GM21423 (cell line): ENCODE data around the gene MPP1.

ENCODE experiments used
- ATAC-seq: cut with Tn5 transposase; IDR thresholded peaks from one replicate; pipeline ENCODE4 v1.9.1; 2021; ENCODE audit warnings: mild to moderate bottlenecking, moderate library complexity; ENCODE audit not compliant: unreplicated experiment

MPP1 gene

DNA sequence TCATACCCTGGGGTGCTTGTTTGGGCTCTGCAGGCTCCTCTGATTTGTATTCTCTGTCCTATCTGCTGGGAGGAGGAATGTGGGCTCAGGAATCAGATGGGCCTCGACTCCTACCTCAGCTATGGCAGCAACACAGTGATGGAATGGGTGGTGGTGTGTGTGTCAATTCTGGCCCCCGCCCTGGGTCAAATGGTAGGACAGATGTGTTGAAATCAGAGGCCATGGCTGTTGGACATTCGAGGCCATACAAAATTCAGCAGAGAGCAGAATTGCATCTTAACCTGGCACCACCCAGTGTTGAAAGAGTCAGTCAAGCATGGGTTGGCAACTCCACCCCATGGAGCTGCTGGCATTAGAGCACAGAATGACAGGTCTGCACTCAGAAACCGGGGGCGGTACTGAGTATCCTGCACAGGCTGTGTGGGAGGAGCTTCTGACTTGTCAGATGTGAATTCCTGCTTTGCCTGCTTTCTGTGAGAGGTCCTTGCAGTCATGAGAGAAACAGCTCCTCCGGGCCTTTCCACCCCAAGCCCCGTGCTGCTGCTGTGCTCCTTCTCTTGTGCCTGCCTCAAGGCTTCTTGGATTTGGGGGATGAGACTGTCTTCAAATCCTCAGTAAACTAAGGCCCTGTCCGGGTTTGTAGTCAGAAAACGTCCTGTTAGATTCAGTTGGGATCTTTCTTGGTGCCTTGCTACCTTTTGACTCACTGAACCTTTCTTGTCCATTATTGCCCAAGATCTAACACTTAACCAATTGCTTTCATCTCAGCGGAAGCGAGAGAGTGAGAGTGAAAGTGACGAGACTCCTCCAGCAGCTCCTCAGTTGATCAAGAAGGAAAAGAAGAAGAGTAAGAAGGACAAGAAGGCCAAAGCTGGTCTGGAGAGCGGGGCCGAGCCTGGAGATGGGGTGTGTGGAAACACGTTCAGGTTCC is 29.6 kb downstream of the MPP1 start:
- no peak for ATAC-seq

DNA sequence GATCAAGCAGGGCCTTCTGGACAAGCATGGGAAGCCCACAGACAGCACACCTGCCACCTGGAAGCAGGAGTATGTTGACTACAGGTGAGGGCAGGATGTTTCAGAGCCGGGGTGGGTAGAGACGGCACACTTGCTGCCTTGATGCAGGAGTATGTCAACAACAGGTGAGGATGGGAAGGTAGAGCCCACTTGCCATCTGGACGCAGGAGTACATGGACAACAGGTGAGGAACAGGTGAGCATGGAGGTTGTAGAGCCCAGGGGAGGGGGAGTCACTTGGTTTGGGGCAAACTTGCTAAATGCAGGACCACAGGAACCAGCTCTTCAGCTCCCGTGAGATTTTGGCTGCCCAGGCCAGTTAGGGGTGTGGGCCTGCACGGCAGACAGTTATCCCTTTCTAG is 30.7 kb downstream of the MPP1 start:
- ATAC-seq: no peak

DNA sequence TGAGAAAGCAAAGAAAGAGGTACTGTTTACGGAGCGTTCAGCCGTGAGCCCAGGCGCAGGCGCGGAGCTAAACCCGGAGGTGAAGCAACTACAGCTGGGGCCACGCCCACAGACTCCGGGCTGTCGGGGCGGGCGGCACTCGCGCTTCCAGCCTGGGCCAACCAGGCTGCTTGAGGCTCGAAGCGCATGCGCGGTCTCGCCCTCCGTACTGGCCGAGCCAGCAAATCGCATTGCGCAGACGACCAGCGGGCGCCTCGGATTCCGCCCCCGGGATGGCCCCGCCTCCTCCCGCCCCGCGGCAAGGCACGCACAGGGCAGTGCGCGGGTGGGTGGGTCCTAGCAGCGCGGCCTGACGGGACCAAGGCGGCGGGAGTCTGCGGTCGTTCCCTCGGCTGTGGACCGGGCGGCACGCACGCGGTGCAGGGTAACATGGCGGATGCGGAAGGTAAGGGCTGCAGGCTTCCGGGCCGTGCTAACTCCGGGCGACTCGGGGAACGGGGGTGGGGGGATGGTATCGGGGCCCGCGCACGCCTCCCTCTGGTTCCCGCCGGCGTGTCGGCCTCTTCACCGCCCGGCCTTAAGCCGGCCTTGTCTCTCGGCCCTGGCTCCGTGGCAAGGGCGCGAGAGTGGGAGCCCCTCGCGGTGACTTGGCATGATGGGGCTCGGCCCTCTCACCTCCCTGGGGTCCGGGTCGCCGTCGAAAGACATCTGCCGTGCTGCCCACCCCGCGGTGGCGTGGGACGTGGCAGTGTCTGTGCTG is 42.6 kb downstream of the MPP1 start, which contains the start of gene DKC1:
TSS of gene DKC1 (plus strand) at position 328 of the 760 bp plus-strand sequence. CDS start at position 430, 102 bp downstream.
- ATAC-seq: peak; percentile 91

DNA sequence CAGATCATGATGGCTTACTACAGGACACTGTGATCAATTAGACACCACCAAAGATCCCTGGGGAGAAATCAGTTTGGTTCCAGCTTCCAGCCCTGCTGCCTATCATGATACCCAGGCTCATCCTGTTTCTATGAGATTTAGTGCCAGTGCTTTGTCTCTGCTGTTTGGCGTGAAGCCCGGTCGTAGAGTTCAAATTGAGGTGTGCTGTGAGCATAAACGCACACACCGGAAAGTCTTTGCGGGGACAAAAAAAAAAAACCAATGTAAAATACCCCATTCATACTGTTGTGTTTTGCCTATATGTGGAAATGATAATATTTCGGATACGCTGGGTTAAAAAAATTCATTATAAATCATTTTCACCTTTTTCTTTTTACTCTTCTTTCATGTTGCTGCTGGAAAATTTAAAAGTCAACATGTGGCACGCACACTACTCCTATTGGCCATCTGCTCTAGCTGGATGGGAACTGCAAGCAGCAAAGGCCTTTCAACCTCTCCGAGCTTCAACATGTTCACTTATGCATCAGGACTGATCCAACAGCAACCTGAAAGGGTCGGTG is 43.2 kb downstream of the MPP1 start:
- no peak for ATAC-seq

DNA sequence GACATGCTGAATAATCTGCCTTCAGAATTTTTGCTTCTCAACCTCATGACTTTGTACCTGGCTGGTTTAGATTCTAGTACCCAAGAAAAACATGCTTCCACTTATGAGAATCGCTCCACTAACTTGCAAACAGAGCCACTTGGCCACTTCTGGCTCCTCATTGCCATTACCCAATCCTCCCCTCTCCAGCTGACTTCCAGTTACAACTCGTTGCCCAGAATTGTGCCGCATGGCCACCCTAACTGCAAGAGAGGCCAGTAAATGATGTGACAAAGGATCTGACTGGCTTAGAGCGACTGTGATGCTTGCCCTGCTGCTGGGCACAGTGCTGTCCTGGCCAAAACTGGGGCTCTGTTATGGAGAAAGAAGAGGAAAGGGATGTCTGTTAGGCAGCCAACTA is 46.6 kb downstream of the MPP1 start:
- no peak for ATAC-seq

DNA sequence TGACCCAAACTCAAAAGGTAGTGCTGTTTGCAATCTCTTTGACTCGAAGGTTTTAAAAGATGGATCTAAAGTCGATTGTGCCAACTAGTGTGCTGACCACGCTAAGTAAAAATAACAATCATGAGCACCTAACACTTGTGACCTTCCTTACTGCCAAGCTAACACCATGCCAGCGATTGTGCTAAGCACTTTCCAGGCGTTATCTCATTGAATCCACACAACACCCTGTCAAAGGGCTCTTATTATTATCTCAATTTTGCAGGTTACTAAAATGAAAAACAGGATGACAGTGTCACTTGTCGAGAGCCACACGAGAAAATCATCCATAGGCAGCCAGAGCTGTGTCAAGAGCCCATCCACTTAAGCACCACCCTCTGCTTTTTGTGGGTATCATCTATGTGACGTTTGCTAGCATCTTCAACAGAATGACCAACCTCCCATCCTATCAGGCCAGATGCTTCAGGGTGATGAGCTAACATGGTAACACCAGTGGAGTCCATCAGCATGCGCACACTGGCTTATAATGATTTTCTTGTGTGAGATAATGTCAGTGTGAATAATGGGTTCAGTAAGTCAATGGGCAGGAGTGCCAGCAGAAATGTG is 53.5 kb downstream of the MPP1 start:
- ATAC-seq: no peak

DNA sequence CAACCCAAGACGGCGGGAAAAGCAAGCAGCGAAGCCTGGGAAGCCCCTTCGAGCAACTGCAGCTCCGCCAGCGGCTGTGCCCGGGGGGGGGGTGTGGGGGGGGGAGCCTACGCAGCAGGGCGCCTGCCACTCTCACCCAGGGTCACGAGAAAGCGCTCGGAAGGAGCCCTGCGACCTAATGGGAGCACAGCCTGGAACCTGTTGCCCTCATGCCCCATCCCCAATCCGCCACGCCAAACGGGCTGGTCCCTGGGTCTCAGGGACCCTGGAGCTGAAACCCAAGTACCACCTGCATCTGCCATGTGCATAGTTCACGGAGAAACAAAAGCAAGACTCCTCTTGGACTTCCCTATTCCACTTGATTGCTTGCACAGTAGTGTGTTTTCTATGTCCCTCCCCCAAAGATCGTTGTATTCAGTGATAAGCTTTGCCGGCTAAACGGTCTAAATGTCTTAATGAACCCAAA is 54.0 kb downstream of the MPP1 start:
- no peak for ATAC-seq

DNA sequence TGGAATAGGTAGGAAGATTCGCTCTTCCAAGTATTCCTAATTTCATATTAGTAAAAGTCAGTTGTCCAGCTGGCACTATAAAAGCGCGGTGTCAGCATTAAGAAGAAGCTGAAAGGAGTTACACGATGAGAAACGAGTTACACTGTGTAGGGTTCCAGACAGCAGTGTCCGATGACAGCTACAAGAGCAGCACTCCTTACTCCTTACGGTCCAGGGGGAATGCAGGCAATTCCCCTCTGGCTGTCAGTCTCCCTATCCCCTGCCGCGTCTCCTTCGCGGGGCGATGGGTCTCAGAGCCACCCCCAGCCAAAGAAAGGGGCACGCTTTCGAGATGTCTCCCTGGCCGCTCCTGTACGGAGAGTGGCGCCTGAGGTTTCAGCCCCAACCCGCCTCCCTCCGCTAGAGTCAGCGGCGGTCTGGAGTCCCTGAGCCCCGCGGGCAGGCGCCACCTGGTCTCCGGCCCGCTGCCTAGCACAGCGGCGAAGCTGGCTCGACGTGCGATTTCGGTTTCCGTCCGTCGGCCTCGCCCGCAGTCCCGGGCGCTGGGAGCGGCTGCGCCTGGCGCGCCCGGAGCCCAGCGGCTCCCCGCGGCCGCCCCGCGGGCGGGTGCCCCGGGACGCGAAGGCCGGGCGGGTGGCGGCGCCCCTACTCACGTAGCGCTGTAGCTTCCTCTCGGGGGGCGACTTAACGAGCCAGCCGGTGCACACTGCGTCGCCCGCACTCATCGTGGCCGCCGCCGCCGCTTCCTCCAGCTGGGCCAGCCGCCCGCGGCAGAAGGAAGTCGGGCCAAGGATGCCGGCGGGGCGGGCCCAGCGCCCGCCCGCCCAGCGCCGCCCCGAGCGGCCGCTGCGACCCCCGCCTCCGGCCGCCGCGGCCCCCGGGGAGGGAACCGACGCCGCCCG is 54.7 kb downstream of the MPP1 start, which contains the start of gene GAB3:
TSS of gene GAB3 (minus strand) at position 777 of the 902 bp plus-strand sequence. CDS start at position 725, 52 bp downstream.
- peak; percentile 57 for ATAC-seq

DNA sequence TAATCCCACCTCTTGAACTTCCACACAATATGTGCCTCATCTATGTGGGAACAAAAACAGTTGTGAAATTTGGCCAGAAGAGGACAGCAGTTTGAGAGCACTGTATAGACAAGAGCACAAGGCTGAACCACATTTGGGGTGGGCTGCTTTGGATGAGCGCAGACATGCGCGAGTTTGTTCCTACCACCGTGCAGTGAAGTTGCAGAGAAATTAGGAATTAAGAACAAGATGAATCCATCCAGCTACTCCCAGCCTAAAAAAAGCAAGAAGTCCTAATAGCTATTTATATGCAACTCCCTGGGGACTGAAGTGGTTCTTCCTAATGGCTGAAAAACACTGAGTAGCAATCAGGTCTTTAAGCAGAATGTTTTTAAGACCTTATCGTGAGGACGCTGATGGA is 55.4 kb downstream of the MPP1 start:
- ATAC-seq: no peak

DNA sequence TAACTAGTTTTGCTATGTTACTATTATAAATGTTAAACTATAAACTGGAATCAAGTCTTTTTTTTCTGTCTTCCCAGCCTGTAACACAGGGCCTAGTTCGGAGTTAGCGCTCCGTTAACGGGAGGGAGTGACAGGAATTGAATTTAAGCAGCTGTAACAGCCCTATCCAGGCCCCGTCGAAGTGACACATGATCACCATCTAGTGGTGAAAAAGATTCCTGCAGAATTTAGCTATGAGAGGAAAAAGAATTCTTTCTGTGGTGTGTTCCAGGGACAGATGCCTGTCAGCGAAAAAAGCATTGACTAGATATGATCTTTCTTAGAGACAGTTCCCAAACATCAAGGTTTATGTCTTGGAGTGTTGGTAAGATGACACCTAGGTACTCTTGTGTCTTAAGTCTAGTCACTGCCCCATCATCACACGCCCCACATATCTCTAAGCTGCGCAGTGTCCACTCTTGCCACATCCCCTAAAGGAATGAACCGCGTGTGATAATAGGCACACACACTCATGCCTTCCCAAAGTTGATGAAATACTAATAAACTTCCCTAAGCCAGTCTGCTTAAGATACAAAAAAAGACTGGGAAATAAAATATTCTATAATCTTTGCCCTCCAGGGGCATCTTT is 56.5 kb downstream of the MPP1 start:
- ATAC-seq: no peak

DNA sequence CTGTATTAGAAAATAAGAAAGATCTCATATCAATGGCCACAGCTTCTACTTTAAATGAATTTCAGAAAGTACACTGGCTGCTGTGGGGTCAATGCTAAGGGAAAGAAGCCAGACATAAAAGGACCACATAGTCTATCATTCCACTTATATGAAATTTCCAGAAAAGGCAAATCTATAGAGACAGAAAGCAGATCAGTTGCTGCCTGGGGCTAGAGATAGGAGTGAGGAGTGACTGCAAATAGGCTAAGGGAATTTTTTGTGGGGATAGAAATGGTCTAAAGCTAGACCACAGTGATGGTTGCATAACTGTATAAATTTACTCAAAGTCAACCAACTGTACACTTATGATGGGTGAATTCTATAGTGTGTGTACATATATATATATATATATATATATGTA is 62.7 kb downstream of the MPP1 start:
- ATAC-seq: no peak

DNA sequence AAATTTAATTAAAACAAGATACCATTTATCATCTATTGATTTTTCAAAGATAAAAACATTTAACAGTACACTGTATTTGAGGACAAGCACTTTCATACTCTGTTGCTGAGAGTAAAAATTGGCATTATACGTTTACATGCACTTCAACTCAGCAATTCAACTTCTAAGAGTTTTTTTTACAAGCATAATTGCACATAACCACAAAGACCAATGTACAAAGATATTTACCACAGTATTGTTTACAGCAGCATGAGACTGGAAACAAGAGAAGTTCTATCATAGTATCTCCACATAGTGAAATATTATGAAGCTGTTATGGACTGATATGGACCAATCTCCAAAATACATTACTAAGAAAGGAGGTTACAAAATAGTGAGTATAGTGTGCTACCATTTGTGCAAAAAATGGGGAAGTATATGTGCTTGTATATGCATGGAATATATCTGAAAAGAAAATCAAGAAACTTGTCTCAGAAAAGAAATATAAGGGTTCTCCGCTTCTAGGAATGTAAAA is 65.3 kb downstream of the MPP1 start:
- no peak for ATAC-seq

DNA sequence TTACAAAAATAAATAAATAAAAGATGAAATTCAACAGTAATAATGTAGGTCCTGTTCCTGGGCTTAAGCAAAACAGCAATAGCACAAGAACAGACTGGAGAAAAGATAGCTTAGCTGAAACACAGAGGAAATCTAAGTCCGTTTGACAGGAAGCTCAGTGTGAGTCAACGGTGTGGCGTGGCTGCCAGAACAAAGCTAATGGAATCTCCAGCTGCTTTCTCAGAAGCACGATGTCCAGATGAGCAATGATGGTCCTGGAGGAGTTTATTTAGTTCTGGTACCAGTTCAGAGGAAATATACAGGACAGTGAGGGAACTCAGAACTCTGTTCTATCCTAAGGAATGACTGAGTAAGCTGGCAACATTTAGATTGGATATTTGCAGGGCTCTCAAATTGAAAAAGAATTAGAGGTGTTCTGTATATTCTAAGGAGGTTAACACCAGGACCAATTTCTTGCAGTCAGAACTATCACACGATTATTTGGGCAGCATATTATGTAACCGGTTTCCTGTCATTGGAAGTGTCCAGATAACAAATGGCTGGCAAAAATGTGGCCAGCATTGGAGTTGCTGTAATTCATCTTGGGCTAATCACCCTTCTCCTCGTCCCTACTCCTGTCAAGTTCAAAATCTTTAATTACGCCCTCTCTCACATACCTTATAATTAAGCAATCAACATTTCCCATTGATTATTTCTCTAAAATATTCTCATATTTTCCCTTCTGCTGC is 67.1 kb downstream of the MPP1 start:
- ATAC-seq: no peak

DNA sequence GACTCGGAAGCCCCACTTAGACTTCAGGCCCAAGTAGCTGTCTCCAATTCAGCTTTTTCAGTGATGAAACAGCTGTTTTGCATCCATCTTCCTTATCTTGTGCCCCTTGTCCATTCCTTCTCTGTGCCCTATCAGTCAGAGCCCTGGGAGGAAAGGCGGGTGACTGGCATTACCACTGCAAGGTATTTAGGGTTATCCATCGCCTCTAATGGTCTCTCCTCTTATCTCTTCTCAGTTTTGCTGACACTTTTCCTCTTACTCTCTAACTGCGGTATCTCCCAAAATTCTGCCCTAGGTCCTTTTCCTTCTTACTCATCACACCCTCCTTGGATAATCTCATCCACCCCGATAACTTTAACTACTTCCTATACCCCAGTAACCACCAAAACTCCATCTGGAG is 68.1 kb downstream of the MPP1 start:
- ATAC-seq: no peak

DNA sequence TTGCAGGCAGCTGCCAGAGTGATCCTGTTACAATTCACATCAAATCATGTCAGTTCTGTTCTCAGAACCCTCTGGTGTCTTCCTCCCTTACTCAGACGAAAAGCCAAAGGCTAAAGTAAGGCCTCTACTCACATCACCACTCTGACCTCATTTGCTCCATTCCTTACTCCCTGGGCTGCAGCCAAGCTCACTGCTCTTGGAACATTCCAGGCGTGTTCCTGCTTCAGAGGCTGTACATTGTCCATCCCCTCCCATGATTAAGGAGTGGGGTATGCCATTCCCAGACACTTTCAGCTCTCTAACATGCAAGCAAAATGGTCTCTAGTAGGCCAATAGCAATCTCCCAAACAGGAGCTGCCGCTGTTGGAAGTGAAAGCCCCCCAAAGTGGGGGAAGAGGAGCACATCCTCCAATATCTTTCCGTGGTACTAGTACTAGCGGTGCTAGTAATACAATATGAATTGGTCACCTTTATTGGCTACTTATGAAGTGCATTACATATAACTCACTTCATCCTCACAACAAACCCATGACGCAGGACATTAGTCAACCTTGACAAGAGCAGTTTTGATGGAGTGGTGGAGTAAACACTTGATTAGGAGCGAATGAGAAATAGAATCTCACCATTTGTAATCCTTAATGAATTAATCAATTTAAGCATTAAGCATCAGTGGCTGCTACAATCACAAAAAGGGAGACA is 69.4 kb downstream of the MPP1 start:
- no peak for ATAC-seq

DNA sequence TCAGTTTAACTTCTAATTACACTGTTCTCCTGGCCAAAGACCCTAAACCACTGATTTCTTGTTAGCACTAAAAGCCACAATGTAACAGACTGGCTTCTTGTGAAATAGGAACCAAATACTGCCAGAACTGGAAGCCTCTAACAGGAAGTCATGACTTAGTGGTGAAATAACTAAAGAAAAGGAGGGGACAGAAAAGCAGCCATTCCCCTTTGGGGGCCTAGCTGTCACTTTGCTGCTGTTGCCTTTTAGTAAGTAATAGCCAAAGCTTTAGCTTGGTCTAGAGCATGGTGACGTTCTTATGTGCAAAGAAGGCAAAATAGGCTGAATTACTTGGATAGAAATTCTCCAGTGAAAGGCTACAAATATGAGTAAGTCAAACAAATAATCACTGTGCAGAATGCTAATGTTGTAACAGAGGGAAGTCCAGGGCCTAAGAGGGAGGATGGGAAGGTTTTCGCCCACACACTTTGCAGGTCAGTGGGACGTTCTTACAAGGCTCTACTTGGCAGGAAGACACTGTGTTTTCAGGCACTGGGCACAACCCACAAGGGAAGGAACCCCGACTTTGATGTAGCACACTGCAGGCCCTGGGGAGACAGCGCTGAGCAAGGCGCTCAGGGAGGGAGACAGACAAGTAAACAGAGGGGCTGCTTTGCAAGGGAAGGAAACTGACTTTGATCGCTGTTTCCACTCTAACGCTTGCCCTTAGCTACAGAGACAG is 71.1 kb downstream of the MPP1 start:
- ATAC-seq: no peak

DNA sequence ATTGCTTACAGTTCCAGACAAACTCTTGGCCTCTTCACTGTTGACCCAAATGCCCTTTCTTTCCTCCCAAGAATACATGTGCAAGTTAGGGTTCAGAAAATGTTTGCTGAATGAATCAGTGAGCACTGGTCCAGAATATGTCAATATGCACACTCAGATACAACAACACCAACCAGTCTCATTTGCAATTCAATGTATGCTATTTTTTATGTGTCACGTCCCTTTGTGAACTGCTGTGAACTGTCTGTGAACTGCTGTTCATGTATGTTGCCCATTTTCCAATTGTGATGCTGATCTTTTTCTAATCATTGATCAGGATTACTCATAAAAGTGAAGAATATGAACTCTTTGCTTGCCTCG is 72.2 kb downstream of the MPP1 start:
- ATAC-seq: no peak
